ENCODE results near the gene SLC4A3. TPM values are rescaled to one million over a fixed set of nuclear protein-coding genes. Genes with fewer than 3 reads are reported as not detected.

SLC4A3 gene
- total RNA-seq, 2 donors from 2014 or later, result not detected

- Mint-ChIP-seq H3K27ac (no peak overlapping the region), H3K36me3 (ENCODE audit: insufficient read depth in 2 of 2) (peaks cover 0 to 2% of the 10 kb centered on the region in 2 donors), H3K9me3 (no peaks in the 10 kb centered on the region), H3K27me3 (ENCODE audit: low read depth) (no peaks in the 10 kb centered on the region), H3K4me1 (ENCODE audit: low read depth) (peaks cover 14% of the 10 kb centered on the region), H3K4me3 (no peak overlapping the region)
- ATAC-seq (replicated peaks in 1 of 2) (no peak), DNase-seq (no peak)
Measured at GRCh38 chr2:219607931-219608330, 19.5 kb upstream of the SLC4A3 start.

GRCh38 chr2:219608399-219608964 is 18.9 kb upstream of the SLC4A3 start:
- DNase-seq (no peak), ATAC-seq (replicated peaks in 1 of 2) (no peak)
- Mint-ChIP-seq H3K27ac (no peak overlapping the region), H3K27me3 (ENCODE audit: low read depth) (no peaks in the 10 kb centered on the region), H3K36me3 (ENCODE audit: insufficient read depth in 2 of 2) (peaks cover 0 to 2% of the 10 kb centered on the region in 2 donors), H3K9me3 (no peaks in the 10 kb centered on the region), H3K4me3 (no peak overlapping the region), H3K4me1 (ENCODE audit: low read depth) (peaks cover 14% of the 10 kb centered on the region)

GRCh38 chr2:219609149-219609750 is 18.2 kb upstream of the SLC4A3 start:
- H3K36me3 Mint-ChIP-seq (ENCODE audit: insufficient read depth in 2 of 2), result peaks cover 0 to 2% of the 10 kb centered on the region in 2 donors
- H3K27ac Mint-ChIP-seq, result no peak overlapping the region
- H3K4me3 Mint-ChIP-seq, result no peak overlapping the region
- no peaks in the 10 kb centered on the region for H3K27me3 Mint-ChIP-seq (ENCODE audit: low read depth)
- H3K9me3 Mint-ChIP-seq, result no peaks in the 10 kb centered on the region
- peaks cover 14% of the 10 kb centered on the region for H3K4me1 Mint-ChIP-seq (ENCODE audit: low read depth)
- DNase-seq (no peak), ATAC-seq (replicated peaks in 1 of 2) (no peak)

DNA sequence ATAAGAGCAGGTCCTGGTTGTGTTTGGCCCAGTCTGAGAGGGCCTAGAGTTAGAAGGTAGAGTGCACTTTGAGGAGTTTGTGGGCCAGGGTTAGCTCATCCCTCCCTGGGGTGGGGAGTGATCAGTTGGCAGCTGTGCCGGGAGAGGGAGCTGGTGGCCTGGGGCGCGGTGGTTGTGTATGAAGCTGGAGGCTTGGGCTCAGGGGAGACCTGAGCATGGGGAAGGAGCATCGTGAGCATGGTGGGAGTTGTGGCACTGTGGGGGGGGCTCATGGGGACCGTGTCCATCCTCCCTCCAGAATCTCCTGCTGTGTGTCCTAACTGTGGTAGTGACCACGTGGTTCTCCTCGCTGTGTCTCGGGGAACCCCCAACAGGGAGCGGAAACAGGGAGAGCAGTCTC is 16.1 kb upstream of the SLC4A3 start:
- Mint-ChIP-seq H3K4me1 (ENCODE audit: low read depth) (peaks cover 14% of the 10 kb centered on the region), H3K27me3 (ENCODE audit: low read depth) (no peaks in the 10 kb centered on the region), H3K4me3 (no peak overlapping the region), H3K27ac (no peak overlapping the region), H3K9me3 (no peaks in the 10 kb centered on the region), H3K36me3 (ENCODE audit: insufficient read depth in 2 of 2) (peaks cover 0 to 2% of the 10 kb centered on the region in 2 donors)
- no peak for DNase-seq
- no peak for ATAC-seq (replicated peaks in 1 of 2)

DNA sequence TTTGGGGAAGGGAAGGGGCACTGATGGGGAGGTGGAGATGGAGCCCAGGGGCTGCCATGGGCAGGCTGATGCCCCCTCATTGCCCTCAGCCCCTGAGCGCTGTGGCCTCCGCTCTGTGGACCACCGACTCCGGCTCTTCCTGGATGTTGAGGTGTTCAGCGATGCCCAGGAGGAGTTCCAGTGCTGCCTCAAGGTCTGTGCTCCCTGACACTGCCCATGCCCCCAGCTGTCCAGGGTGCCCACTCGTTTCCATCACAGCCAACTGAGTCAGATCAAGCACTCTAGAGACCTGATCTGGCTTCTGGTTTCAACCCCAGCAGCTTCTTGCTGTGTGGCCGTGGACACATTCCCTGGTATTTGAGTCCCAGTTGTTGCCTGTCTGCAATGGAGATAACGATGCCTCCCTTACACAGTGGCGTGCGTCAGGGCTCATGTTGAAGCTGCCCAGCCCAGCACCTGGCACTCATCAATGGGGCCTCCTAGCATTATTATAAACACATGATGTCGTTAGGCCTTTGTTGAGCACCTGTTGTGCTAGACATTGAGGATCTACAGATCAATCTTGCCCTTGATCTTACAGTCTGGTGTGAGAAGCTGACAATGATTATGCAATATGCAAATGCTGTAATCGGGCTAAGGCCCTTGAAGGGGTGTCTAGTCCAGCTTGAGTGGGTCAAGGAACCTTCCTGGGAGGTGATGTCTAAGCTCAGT is 15.4 kb upstream of the SLC4A3 start:
- H3K9me3 Mint-ChIP-seq, result no peaks in the 10 kb centered on the region
- peaks cover 14% of the 10 kb centered on the region for H3K4me1 Mint-ChIP-seq (ENCODE audit: low read depth)
- H3K27ac Mint-ChIP-seq, result no peak overlapping the region
- peaks cover 0 to 2% of the 10 kb centered on the region in 2 donors for H3K36me3 Mint-ChIP-seq (ENCODE audit: insufficient read depth in 2 of 2)
- ATAC-seq (replicated peaks in 1 of 2) (no peak), DNase-seq (no peak)
- no peaks in the 10 kb centered on the region for H3K27me3 Mint-ChIP-seq (ENCODE audit: low read depth)
- H3K4me3 Mint-ChIP-seq, result no peak overlapping the region

DNA sequence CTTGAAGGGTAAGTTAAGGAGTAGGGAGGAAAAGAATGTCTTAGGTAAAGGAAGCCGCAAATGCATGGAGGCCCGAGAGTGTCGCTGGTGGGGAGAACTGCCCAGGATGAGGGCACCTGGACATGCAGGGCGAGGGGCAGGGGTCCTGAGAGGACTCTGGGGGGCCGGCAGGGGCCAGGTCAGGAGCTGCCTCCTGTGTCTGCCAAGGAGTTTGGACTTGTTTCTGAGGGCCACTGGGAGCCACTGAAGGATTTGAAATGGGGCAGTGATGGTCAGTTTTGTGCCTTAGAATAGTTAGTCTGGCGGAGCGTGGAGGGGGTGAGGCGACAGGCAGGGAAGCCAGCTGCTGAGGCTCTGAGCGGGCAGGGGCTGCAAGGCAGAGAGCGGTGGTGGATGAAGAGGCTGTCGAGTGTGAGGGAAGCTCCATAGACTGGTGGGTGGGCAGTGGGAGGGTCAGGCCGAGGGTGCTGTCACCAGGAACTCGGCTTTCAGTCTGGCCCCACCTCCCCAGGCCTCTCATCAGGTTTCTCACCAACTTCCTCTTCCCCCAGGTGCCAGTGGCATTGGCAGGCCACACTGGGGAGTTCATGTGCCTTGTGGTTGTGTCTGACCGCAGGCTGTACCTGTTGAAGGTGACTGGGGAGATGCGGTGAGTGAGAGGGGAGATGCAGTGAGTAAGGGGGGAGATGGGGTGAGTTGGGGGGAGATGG is 14.7 kb upstream of the SLC4A3 start:
- Mint-ChIP-seq H3K27ac (no peak overlapping the region), H3K36me3 (ENCODE audit: insufficient read depth in 2 of 2) (peaks cover 0 to 2% of the 10 kb centered on the region in 2 donors), H3K4me1 (ENCODE audit: low read depth) (peaks cover 14% of the 10 kb centered on the region), H3K27me3 (ENCODE audit: low read depth) (no peaks in the 10 kb centered on the region), H3K9me3 (no peaks in the 10 kb centered on the region), H3K4me3 (no peak overlapping the region)
- ATAC-seq (replicated peaks in 1 of 2), result peak in 1 of 2 donors; percentile 24
- peak in 1 of 2 donors; percentile 13 for DNase-seq

- ATAC-seq (replicated peaks in 1 of 2) (no peak), DNase-seq (no peak)
- Mint-ChIP-seq H3K27me3 (ENCODE audit: low read depth) (no peaks in the 10 kb centered on the region), H3K4me1 (ENCODE audit: low read depth) (peaks cover 14% of the 10 kb centered on the region), H3K36me3 (ENCODE audit: insufficient read depth in 2 of 2) (peaks cover 0 to 2% of the 10 kb centered on the region in 2 donors), H3K9me3 (no peaks in the 10 kb centered on the region), H3K4me3 (no peak overlapping the region), H3K27ac (no peak overlapping the region)
Measured at GRCh38 chr2:219613461-219614070, 13.9 kb upstream of the SLC4A3 start.

DNA sequence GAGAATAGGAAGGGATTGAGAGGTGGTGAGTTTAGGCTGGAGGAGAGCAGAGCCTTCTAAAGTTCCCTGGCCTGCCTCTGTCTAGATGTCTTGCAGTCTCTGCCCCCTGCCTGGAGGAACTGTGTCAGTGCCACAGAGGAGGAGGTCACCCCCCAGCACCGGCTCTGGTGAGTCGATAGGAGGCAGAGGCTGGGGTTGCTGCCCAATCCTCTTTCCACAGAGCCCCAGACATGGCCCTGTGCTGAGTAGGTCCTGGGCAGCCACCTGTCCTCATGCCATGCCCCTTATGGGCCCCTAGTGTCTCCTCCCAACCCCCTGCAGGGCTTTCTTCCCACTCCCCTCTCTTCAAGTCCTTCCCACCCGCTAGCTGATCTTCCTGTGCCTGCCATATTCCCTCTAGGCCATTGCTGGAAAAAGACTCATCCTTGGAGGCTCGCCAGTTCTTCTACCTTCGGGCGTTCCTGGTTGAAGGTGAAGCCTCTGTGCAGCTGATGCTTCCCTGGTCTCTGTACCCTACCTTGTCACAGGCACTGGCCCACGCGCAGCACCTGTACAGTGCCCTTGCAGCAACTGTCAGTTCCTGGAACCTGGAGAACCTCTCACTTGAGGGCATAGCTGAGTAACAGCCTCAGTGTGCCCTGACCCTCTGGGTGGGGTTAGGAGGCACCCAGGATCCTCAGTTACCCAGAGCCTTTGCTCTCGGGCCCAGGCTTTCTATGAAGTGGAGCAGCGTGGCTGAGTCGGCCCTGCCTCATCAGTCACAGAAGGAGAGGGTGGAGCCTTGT is 13.2 kb upstream of the SLC4A3 start:
- Mint-ChIP-seq H3K9me3 (no peaks in the 10 kb centered on the region), H3K36me3 (ENCODE audit: insufficient read depth in 2 of 2) (peaks cover 0 to 2% of the 10 kb centered on the region in 2 donors), H3K4me1 (ENCODE audit: low read depth) (peaks cover 14% of the 10 kb centered on the region), H3K27ac (no peak overlapping the region), H3K4me3 (no peak overlapping the region), H3K27me3 (ENCODE audit: low read depth) (no peaks in the 10 kb centered on the region)
- no peak for DNase-seq
- no peak for ATAC-seq (replicated peaks in 1 of 2)

- H3K36me3 Mint-ChIP-seq (ENCODE audit: insufficient read depth in 2 of 2), result peaks cover 0 to 2% of the 10 kb centered on the region in 2 donors
Measured at GRCh38 chr2:219615036-219615435, 12.4 kb upstream of the SLC4A3 start.

GRCh38 chr2:219615894-219616293 is 11.5 kb upstream of the SLC4A3 start:
- H3K4me1 Mint-ChIP-seq (ENCODE audit: low read depth), result peaks cover 14% of the 10 kb centered on the region
- H3K36me3 Mint-ChIP-seq (ENCODE audit: insufficient read depth in 2 of 2), result peaks cover 0 to 2% of the 10 kb centered on the region in 2 donors
- DNase-seq (no peak), ATAC-seq (replicated peaks in 1 of 2) (no peak)
- no peak overlapping the region for H3K4me3 Mint-ChIP-seq
- no peak overlapping the region for H3K27ac Mint-ChIP-seq
- no peaks in the 10 kb centered on the region for H3K27me3 Mint-ChIP-seq (ENCODE audit: low read depth)
- H3K9me3 Mint-ChIP-seq, result no peaks in the 10 kb centered on the region

More at GRCh38 chr2:219615036-219615435, 12.4 kb upstream of the SLC4A3 start:
- Mint-ChIP-seq H3K27ac (no peak overlapping the region), H3K27me3 (ENCODE audit: low read depth) (no peaks in the 10 kb centered on the region), H3K4me3 (no peak overlapping the region), H3K4me1 (ENCODE audit: low read depth) (peaks cover 14% of the 10 kb centered on the region), H3K9me3 (no peaks in the 10 kb centered on the region)
- ATAC-seq (replicated peaks in 1 of 2) (no peak), DNase-seq (no peak)

DNA sequence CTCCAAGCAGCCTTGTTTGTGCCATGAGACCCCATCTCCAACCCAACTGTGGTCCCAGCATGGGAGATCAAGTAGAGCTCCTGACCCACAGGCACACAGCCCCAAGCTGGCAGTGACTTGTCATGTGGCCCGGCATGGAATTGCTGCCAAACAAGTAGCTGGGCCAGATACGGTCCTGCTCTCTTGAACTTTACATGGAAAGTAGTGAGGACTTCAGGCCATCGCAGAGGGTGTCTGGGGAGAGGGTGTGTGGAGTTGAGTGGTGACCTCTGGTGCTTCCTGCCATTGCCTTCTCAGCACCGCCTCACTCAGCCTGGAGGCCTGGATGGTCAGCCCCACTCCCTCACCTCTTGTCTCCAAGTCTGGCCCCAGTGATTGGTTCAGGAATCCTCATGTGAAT is 10.9 kb upstream of the SLC4A3 start:
- no peak overlapping the region for H3K4me3 Mint-ChIP-seq
- no peaks in the 10 kb centered on the region for H3K36me3 Mint-ChIP-seq (ENCODE audit: insufficient read depth in 2 of 2)
- H3K27me3 Mint-ChIP-seq (ENCODE audit: low read depth), result no peaks in the 10 kb centered on the region
- ATAC-seq (replicated peaks in 1 of 2), result no peak
- DNase-seq, result no peak
- peaks cover 9% of the 10 kb centered on the region for H3K4me1 Mint-ChIP-seq (ENCODE audit: low read depth)
- no peaks in the 10 kb centered on the region for H3K9me3 Mint-ChIP-seq
- H3K27ac Mint-ChIP-seq, result no peak overlapping the region

DNA sequence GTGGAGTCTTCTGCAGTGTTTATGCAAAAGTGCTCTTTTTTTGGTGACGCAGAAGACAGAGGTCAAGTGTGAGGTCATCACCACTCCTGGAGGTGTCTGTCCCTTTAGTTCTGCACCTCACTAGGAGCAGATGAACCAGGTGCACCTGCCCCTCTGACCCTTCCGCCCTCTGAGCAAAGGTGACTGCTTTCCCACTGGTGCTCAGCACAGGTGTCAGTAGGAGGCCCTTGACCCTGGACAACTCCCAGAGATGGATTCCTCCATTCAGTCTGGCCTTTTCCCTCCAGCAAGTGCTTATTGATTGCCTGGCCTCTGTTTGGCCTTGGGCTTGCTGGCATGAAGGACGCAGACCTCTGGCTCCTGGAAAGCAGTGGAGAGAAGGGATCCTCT is 8.7 kb upstream of the SLC4A3 start:
- ATAC-seq (replicated peaks in 1 of 2), result no peak
- H3K27ac Mint-ChIP-seq, result no peak overlapping the region
- H3K4me3 Mint-ChIP-seq, result no peak overlapping the region
- no peaks in the 10 kb centered on the region for H3K9me3 Mint-ChIP-seq
- no peaks in the 10 kb centered on the region for H3K27me3 Mint-ChIP-seq (ENCODE audit: low read depth)
- no peaks in the 10 kb centered on the region for H3K36me3 Mint-ChIP-seq (ENCODE audit: insufficient read depth in 2 of 2)
- DNase-seq, result no peak
- no peaks in the 10 kb centered on the region for H3K4me1 Mint-ChIP-seq (ENCODE audit: low read depth)
